Measurements from ENCODE around the gene KIAA0232.

DNA sequence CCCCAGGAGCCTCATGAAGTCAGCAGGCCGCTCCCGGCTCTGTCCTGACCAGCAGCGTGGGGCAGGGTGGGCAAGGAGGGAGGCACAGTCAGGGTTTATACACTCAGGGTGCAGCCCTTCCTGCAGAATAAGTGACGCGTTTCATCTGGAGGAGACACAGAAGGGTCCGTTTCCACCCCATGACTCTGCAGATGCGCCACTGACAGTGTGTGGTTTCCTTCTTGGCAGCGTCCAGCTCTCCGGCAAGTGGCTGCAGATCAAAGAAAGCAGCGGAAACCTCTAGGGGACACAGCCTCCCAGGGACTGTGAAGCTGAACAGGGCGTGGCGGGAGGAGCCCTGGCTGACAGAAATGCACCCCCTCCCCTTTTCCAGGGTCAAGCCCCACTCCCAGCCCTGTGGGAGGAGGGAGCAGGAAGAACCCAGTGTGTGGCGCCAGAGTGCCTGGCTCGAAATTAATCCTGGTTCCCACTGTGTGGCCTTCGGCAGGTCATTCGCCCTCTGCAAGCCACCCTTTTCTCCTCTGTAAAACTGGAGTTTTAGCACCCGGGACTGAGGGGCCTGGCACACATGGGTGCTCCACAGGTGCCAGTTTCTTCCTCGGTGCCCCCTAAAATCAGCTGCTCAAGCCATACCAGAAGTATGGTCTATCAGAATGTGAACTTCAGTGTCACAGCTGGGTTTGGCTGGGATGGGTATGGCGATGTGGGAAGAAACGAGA lies 109.8 kb downstream of the KIAA0232 start:
- TF ChIP-seq CTCF (conservative IDR thresholded peaks at IDR 0.05; ENCODE audit: low read depth, low read length): peak; percentile 24; the same call in 1 of the 2 replicates
- no peak for TF ChIP-seq EZH2 (IDR thresholded peaks at IDR 0.05; ENCODE audit: low read length, unreplicated experiment)
